ENCODE measurements around the gene REL.

REL gene

DNA sequence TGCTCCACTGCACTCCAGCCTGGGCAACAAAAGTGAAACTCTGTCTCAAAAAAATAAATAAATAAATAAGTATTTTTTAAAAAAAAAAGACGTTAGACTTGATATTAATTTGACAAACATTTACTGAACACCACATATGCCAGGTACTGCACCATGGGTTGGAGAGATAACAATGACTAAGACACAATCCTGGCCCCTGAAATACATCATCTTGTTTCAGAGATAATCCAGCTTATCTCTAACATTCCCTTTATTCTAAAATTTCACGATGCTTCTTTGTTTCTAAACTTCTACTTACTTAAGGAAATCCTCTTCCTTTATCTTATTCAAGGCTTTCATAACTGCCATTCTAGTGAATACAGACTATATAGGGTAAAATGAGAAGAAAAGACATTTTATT, 81.2 kb downstream of the REL start:
- in situ Hi-C loops (cut with MboI; ENCODE audit: low sequenced_read_pairs), result no loop called here

DNA sequence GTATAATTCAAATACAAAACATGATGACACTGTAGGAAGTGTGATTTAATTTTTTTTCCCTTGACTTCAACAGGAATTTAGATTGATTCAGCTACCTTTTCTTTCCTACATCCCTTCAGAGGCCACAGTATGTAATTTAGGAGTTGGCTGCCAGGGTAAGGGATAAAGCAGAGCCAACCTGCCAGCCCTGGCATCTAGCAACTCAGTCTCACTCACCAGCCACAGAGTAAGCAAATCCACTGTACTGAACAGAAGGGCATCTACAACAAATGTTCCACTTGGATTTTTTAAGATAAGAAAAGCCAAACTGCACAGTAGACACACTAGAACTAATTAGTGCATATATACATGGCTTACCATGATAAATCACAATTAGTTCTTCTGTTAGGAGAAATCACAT, 81.8 kb downstream of the REL start:
- in situ Hi-C loops (cut with MboI; ENCODE audit: low sequenced_read_pairs), result no loop called here

DNA sequence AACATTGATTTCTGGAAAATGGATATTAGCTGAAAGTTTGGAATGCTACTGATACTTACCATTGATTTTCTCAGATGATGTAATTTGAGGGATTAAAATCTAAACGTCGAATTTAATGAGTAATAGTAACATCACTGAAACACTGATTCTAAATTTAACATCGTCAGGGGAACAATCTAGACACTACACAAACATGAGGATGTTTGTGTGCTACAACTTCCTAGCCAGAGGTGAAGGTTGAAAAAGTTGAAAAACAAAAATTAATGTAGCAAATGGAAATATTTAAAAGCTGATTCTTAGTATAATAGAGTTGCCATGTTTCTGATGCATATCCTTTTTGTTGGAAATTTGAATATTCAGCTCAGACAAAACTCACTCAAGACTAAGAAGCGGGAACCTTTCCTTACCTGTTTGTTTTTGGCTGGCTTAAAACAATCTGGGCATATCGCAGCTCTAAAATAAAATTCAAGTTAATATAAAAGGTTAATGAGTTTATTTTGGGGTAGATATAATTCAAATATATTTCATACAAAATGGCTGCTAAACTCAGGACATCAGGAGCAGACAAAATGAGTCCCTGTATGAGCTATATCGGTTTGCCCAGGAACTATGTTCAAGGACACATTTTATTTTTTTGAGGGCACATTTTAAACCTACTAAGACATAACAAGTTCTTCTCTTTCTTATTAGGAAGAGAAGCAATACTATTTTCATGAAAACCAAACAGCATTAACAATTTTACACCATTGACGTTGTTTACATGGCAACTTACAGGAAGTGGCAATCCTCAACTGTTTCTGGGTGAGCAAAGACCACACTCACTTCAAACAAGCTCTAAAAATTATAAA, 83.5 kb downstream of the REL start:
- in situ Hi-C loops (cut with MboI; ENCODE audit: low sequenced_read_pairs), result no loop called here

DNA sequence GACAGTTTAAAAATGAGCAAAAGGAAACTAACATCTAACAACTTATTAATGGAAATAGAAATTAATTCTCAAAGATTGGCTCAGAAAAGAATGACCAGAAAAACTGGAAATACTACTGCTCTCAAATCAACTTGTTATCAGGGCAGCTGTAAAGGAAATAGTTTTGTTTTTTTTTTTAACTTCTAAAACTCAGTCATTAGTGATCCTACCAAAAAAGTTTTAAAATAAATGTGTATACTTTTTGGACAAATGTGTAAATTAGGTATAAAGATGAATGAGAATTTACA, 84.1 kb downstream of the REL start:
- in situ Hi-C loops (cut with MboI; ENCODE audit: low sequenced_read_pairs), result no loop called here

- in situ Hi-C loops (cut with MboI; ENCODE audit: low sequenced_read_pairs), result no loop called here
Measured at GRCh38 chr2:60966507-60967405, 85.4 kb downstream of the REL start.

DNA sequence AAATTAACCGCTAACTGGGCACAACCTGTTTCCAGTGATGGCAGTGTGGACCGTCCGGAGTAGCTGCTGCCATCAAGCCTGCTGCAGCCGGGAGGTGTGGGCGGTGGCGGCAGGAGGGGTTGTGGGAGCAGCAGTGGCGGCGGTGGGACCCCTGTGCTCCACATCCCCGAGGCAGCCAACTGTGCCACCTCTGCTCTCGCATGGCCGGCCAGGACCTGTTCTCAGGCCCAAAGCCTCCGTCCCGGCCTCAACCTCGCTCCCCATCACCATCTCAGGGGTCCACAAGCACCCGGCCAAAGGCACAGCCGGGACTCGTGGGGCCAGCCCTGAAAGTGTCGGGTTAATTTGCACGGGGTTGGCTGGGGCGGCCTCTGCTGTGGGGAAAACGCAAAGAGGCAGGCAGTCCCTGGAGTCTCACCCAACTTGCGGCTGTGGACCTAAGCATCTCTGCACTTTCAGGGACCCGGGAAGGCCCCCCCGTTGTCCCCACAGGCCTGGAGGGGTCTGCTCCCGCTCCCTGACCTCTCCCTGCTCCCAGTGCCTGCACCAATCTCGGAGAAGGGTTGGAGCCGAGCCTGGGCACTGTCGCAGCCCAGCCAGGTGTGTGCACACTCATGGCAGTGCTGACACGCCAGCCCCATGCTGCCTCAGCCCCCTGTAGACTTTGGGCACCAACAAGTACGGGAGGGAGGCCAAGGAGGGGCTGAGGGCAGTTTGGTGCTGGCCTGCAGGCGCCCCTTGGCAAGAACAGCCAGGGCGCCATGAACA, 91.7 kb downstream of the REL start:
- in situ Hi-C loops (cut with MboI; ENCODE audit: low sequenced_read_pairs), result no loop called here

- in situ Hi-C loops (cut with MboI; ENCODE audit: low sequenced_read_pairs), result no loop called here
Measured at GRCh38 chr2:60973705-60974104, 92.3 kb downstream of the REL start.

- in situ Hi-C loops (cut with MboI; ENCODE audit: low sequenced_read_pairs), result no loop called here
Measured at GRCh38 chr2:60974652-60975051, 93.3 kb downstream of the REL start.

Measured in HL-60/S4 (cell line).